ENCODE data around the gene SCP2. TPM values are rescaled to one million over a fixed set of nuclear protein-coding genes. Genes with fewer than 3 reads are reported as not detected.
"Not testable (repeated sequence)": the region's sequence is repeated elsewhere in the genome, so short reads cannot be mapped to it uniquely, and the experiment has no call there.

Gene SCP2
- total RNA-seq, 1 experiment from 2014 or later = 73.2 TPM

DNA sequence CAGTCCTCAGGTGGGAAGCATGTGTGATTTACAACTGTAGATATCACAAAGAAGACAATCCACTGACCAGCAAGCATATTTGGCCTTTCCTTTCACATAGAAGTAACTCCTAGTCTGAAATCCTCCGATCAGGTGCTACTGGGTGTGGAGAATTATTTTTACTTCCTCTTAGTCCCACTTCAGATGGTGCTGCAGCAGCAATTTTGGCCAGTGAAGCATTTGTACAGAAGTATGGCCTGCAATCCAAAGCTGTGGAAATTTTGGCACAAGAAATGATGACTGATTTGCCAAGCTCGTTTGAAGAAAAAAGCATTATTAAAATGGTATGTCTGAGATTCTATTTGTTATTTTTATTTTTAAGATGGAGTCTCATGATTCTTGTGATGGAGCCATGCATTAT, 51.0 kb downstream of the SCP2 start:
- CTCF ChIA-PET = no interaction called here
- no peaks in the 10 kb centered on the region for H3K27me3 ChIP-seq (replicated peaks; ENCODE audit: insufficient read depth, low read depth, low read length, poor library complexity)
- POLR2A ChIA-PET (ENCODE audit: low non-redundant PET) = no interaction called here
- TF ChIP-seq, protein P1, sequence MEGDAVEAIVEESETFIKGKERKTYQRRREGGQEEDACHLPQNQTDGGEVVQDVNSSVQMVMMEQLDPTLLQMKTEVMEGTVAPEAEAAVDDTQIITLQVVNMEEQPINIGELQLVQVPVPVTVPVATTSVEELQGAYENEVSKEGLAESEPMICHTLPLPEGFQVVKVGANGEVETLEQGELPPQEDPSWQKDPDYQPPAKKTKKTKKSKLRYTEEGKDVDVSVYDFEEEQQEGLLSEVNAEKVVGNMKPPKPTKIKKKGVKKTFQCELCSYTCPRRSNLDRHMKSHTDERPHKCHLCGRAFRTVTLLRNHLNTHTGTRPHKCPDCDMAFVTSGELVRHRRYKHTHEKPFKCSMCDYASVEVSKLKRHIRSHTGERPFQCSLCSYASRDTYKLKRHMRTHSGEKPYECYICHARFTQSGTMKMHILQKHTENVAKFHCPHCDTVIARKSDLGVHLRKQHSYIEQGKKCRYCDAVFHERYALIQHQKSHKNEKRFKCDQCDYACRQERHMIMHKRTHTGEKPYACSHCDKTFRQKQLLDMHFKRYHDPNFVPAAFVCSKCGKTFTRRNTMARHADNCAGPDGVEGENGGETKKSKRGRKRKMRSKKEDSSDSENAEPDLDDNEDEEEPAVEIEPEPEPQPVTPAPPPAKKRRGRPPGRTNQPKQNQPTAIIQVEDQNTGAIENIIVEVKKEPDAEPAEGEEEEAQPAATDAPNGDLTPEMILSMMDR (conservative IDR thresholded peaks at IDR 0.05; ENCODE audit: low read depth, low read length) = no peak
- no peak for TF ChIP-seq EZH2 (IDR thresholded peaks at IDR 0.05; ENCODE audit: borderline replicate concordance, low read depth, low read length, poor library complexity, severe bottlenecking)
- no peak overlapping the region for H3K27ac ChIP-seq (ENCODE audit: low read depth, low read length, poor library complexity, severe bottlenecking)
- intact Hi-C loops (cut with micrococcal nuclease; ENCODE audit: unreplicated experiment) = loop anchor here (10.0 kb wide), 1 partner anchor 273 kb away; no protein-coding TSS in a partner anchor
- no peaks in the 10 kb centered on the region for H3K9me3 ChIP-seq (ENCODE audit: low read depth, low read length, poor library complexity, severe bottlenecking)
- H3K4me3 ChIP-seq (ENCODE audit: low read depth, low read length, poor library complexity, severe bottlenecking) = no peak overlapping the region
- BruUV-seq (replicated peaks) = no TSS peak
- DNase-seq (ENCODE audit: low spot score) = no peak
- H3K4me1 ChIP-seq (ENCODE audit: insufficient read depth, low read length, poor library complexity, severe bottlenecking) = peaks cover 7% of the 10 kb centered on the region
- H3K36me3 ChIP-seq (ENCODE audit: insufficient read depth, low read length, poor library complexity, severe bottlenecking) = no peaks in the 10 kb centered on the region

DNA sequence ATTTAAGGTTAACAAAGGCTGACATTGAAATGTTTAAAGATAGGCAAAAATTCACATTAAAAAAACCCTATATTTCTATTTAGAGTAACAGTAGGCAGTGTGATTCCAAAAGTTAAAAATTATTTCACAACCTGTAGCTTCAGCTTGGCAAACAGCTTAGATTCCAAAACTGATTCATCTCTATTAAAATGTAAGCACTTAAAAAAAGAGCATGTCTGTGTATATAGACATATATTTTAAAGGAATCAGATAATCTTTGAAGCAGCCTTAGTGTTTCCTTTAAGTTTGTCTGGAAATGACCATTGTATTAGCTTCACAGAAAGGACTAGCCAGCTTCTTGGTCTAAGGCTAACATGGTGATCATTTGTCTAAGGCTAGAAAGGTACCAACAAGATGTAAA, 65.7 kb downstream of the SCP2 start:
- H3K27me3 ChIP-seq (replicated peaks; ENCODE audit: insufficient read depth, low read depth, low read length, poor library complexity); H3K9me3 ChIP-seq (ENCODE audit: low read depth, low read length, poor library complexity, severe bottlenecking); POLR2A ChIA-PET (ENCODE audit: low non-redundant PET); H3K4me3 ChIP-seq (ENCODE audit: low read depth, low read length, poor library complexity, severe bottlenecking); H3K4me1 ChIP-seq (ENCODE audit: insufficient read depth, low read length, poor library complexity, severe bottlenecking); H3K36me3 ChIP-seq (ENCODE audit: insufficient read depth, low read length, poor library complexity, severe bottlenecking); CTCF ChIA-PET; intact Hi-C loops (cut with micrococcal nuclease; ENCODE audit: unreplicated experiment); BruUV-seq (replicated peaks); DNase-seq (ENCODE audit: low spot score); H3K27ac ChIP-seq (ENCODE audit: low read depth, low read length, poor library complexity, severe bottlenecking): not testable (repeated sequence)

DNA sequence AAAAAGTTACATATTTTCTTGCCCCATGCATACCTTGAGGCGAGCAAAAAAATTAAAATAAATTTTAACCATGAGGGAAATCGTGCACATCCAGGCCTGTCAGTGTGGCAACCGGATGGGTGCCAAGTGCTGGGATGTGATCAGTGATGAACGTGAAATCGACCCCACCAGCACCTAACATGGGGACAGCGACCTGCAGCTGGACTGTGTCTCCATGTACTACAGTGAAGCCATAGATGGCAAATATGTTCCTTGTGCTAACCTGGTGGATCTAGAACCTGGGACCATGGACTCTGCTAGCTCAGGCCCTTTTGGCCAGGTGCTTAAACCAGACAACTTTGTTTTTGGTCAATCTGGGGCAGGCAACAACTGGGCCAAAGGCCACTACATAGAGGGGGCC, 67.6 kb downstream of the SCP2 start:
- ChIA-PET POLR2A (ENCODE audit: low non-redundant PET) (no interaction called here), CTCF (no interaction called here)
- TF ChIP-seq, protein P1 (conservative IDR thresholded peaks at IDR 0.05; ENCODE audit: low read depth, low read length) = no peak
- TF ChIP-seq EZH2 (IDR thresholded peaks at IDR 0.05; ENCODE audit: borderline replicate concordance, low read depth, low read length, poor library complexity, severe bottlenecking) = no peak
- DNase-seq (ENCODE audit: low spot score) = no peak
- Histone ChIP-seq H3K36me3 (ENCODE audit: insufficient read depth, low read length, poor library complexity, severe bottlenecking) (no peaks in the 10 kb centered on the region), H3K4me3 (ENCODE audit: low read depth, low read length, poor library complexity, severe bottlenecking) (no peak overlapping the region), H3K27ac (ENCODE audit: low read depth, low read length, poor library complexity, severe bottlenecking) (no peak overlapping the region), H3K9me3 (ENCODE audit: low read depth, low read length, poor library complexity, severe bottlenecking) (no peaks in the 10 kb centered on the region), H3K4me1 (ENCODE audit: insufficient read depth, low read length, poor library complexity, severe bottlenecking) (no peaks in the 10 kb centered on the region), H3K27me3 (replicated peaks; ENCODE audit: insufficient read depth, low read depth, low read length, poor library complexity) (no peaks in the 10 kb centered on the region)
- intact Hi-C loops (cut with micrococcal nuclease; ENCODE audit: unreplicated experiment) = no loop called here
- no TSS peak for BruUV-seq (replicated peaks)

DNA sequence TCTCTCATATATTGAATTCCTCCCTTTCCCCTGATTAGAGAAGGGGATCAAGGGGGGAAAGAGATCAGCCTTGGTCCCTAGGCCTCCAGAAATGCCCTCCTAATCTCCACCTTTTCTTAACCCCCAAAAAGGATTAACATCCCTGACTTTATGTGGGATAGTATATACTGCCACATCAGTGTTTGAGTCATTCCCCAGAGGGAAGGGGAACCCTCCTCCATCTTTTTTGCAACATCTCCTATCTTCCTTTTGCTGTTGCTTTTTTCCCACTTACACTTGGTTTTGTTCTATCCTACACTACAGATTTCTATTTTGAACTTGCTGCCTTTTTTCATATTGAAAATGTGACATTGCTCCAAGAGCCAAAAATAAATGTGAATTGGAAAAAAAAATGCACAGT, 69.6 kb downstream of the SCP2 start:
- no peaks in the 10 kb centered on the region for H3K36me3 ChIP-seq (ENCODE audit: insufficient read depth, low read length, poor library complexity, severe bottlenecking)

More for the DNA sequence above, 69.6 kb downstream of the SCP2 start:
- H3K9me3 ChIP-seq (ENCODE audit: low read depth, low read length, poor library complexity, severe bottlenecking) = no peaks in the 10 kb centered on the region
- DNase-seq (ENCODE audit: low spot score) = no peak
- H3K27me3 ChIP-seq (replicated peaks; ENCODE audit: insufficient read depth, low read depth, low read length, poor library complexity) = no peaks in the 10 kb centered on the region
- BruUV-seq (replicated peaks) = no TSS peak
- H3K27ac ChIP-seq (ENCODE audit: low read depth, low read length, poor library complexity, severe bottlenecking) = no peak overlapping the region
- no peak for TF ChIP-seq EZH2 (IDR thresholded peaks at IDR 0.05; ENCODE audit: borderline replicate concordance, low read depth, low read length, poor library complexity, severe bottlenecking)
- TF ChIP-seq, protein P1 (conservative IDR thresholded peaks at IDR 0.05; ENCODE audit: low read depth, low read length) = no peak
- no peaks in the 10 kb centered on the region for H3K4me1 ChIP-seq (ENCODE audit: insufficient read depth, low read length, poor library complexity, severe bottlenecking)
- intact Hi-C loops (cut with micrococcal nuclease; ENCODE audit: unreplicated experiment) = no loop called here
- no peak overlapping the region for H3K4me3 ChIP-seq (ENCODE audit: low read depth, low read length, poor library complexity, severe bottlenecking)
- POLR2A ChIA-PET (ENCODE audit: low non-redundant PET) = no interaction called here
- CTCF ChIA-PET = no interaction called here

Measured in A673 (cell line).